Midbrain (tissue), 1 donor: Measurements from ENCODE around the gene COL19A1.

Experiments used
- DNase-seq: peaks from one replicate; lab custom pipeline; 2025; lab: John Stamatoyannopoulos, UW

The COL19A1 gene

GRCh38 chr6:70225055-70225454 is 358.7 kb downstream of the COL19A1 start:
- DNase-seq: peak; percentile 31

- DNase-seq: no peak
Measured at GRCh38 chr6:70231311-70231710, 365.0 kb downstream of the COL19A1 start.

- no peak for DNase-seq
Measured at GRCh38 chr6:70234561-70235236, 368.3 kb downstream of the COL19A1 start.

GRCh38 chr6:70236343-70236742 is 370.0 kb downstream of the COL19A1 start:
- DNase-seq: no peak

GRCh38 chr6:70241031-70241430 is 374.7 kb downstream of the COL19A1 start:
- DNase-seq: no peak

GRCh38 chr6:70241991-70242420 is 375.6 kb downstream of the COL19A1 start:
- no peak for DNase-seq

- no peak for DNase-seq
Measured at GRCh38 chr6:70246118-70246517, 379.8 kb downstream of the COL19A1 start.

GRCh38 chr6:70252604-70253003 is 386.2 kb downstream of the COL19A1 start:
- DNase-seq: no peak

- DNase-seq: no peak
Measured at GRCh38 chr6:70253923-70254322, 387.6 kb downstream of the COL19A1 start.

- no peak for DNase-seq
Measured at GRCh38 chr6:70254784-70255183, 388.4 kb downstream of the COL19A1 start.

GRCh38 chr6:70257768-70258273 is 391.5 kb downstream of the COL19A1 start:
- DNase-seq: no peak

- no peak for DNase-seq
Measured at GRCh38 chr6:70258483-70258882, 392.1 kb downstream of the COL19A1 start.
